Measurements from ENCODE around the gene CFAP57. TPM values are rescaled to one million over a fixed set of nuclear protein-coding genes. Genes with fewer than 3 reads are reported as not detected.
"Not testable (repeated sequence)": the region's sequence is repeated elsewhere in the genome, so short reads cannot be mapped to it uniquely, and the experiment has no call there.

CFAP57 gene
- total RNA-seq, 1 experiment from 2014 or later: 0.23 TPM

GRCh38 chr1:43206600-43207228 is 34.6 kb downstream of the CFAP57 start:
- BruUV-seq (replicated peaks): no TSS peak
- Histone ChIP-seq H3K36me3 (ENCODE audit: control insufficient read depth, insufficient read depth, low read length) (no peaks in the 10 kb centered on the region), H3K27me3 (replicated peaks; ENCODE audit: control insufficient read depth, insufficient read depth, low read length) (no peaks in the 10 kb centered on the region), H3K4me3 (ENCODE audit: low read depth, low read length) (no peak overlapping the region), H3K4me1 (peaks cover 32% of the 10 kb centered on the region), H3K9me3 (peaks cover 29% of the 10 kb centered on the region)
- peak overlapping the region; percentile 53 for H3K4me3 Mint-ChIP-seq (ENCODE audit: unreplicated experiment)
- H3K4me1 Mint-ChIP-seq (ENCODE audit: low read depth, unreplicated experiment): no peaks in the 10 kb centered on the region
- peak; percentile 89 to 95 for DNase-seq
- CTCF ChIA-PET: interaction anchor here (0.6 to 2.1 kb wide), 6 partner anchors 20 to 318 kb away, joined by 3 to 7 read pairs (median 4); partner anchors contain the start of genes C1orf210, CFAP57 and EBNA1BP2
- peaks cover 22% of the 10 kb centered on the region for H3K36me3 Mint-ChIP-seq (ENCODE audit: insufficient read depth, unreplicated experiment)
- H3K27ac Mint-ChIP-seq (ENCODE audit: unreplicated experiment): peak overlapping the region; percentile 93
- intact Hi-C loops (cut with micrococcal nuclease; ENCODE audit: unreplicated experiment): loop anchor here (1.0 kb wide), 1 partner anchor 34 kb away; the partner anchor contains the start of genes CFAP57 and EBNA1BP2
- POLR2A ChIA-PET: interaction anchor here (0.7 to 2.0 kb wide), 8 partner anchors 9 to 361 kb away, joined by 3 to 17 read pairs (median 6); partner anchors contain the start of genes C1orf210, CFAP57, EBNA1BP2 and ELOVL1
- TF ChIP-seq CTCF (IDR thresholded peaks at IDR 0.05; ENCODE audit: insufficient read depth in 1 of 2, low read depth in 1 of 2, low read length in 1 of 2, severe bottlenecking in 1 of 2, unreplicated experiment in 1 of 2): no peak
- no peaks in the 10 kb centered on the region for H3K27me3 Mint-ChIP-seq (ENCODE audit: insufficient read depth, unreplicated experiment)
- H3K9me3 Mint-ChIP-seq (ENCODE audit: unreplicated experiment): no peaks in the 10 kb centered on the region

DNA sequence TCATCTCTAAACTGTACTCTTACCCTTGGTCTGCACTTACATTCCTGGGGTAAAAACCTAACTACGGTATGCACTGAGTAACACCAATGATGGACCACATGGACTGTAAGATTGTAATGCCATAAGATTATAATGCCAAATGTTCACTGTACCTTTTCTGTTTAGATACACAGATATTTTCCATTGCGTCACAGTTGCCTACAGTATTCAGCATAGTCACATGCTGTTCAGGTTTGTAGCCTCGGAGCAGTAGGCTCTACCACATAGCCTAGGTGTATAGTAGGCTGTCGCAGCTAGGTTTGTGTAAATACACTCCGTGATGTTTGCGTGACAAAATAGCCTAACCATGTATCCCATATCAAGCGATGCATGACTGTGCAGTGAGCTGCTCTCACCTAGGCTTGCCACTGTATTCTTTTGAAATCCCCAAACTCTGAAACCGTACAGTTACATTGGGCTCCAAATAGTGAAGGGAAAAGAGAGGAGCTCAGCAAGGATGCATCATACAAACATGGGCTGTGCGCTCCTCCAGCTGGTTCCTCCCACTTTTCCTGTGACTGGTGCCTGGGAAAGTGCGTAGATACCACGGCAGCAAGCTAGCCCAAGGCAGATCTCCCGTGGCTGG is 35.2 kb downstream of the CFAP57 start:
- no peak for TF ChIP-seq CTCF (IDR thresholded peaks at IDR 0.05; ENCODE audit: insufficient read depth in 1 of 2, low read depth in 1 of 2, low read length in 1 of 2, severe bottlenecking in 1 of 2, unreplicated experiment in 1 of 2)
- Mint-ChIP-seq H3K9me3 (ENCODE audit: unreplicated experiment) (no peaks in the 10 kb centered on the region), H3K27ac (ENCODE audit: unreplicated experiment) (peak overlapping the region; percentile 93), H3K4me3 (ENCODE audit: unreplicated experiment) (peak overlapping the region; percentile 53), H3K4me1 (ENCODE audit: low read depth, unreplicated experiment) (no peaks in the 10 kb centered on the region), H3K27me3 (ENCODE audit: insufficient read depth, unreplicated experiment) (no peaks in the 10 kb centered on the region), H3K36me3 (ENCODE audit: insufficient read depth, unreplicated experiment) (peaks cover 22% of the 10 kb centered on the region)
- DNase-seq: peak in 1 of 2 experiments; percentile 55
- POLR2A ChIA-PET: interaction anchor here (0.6 to 2.0 kb wide), 6 partner anchors 17 to 200 kb away, joined by 3 to 17 read pairs (median 6); partner anchors contain the start of genes C1orf210, CFAP57, EBNA1BP2 and ELOVL1
- H3K36me3 ChIP-seq (ENCODE audit: control insufficient read depth, insufficient read depth, low read length): no peaks in the 10 kb centered on the region
- intact Hi-C loops (cut with micrococcal nuclease; ENCODE audit: unreplicated experiment): no loop called here
- BruUV-seq (replicated peaks): TSS peak; percentile 99
- no peak overlapping the region for H3K4me3 ChIP-seq (ENCODE audit: low read depth, low read length)
- peaks cover 24% of the 10 kb centered on the region for H3K9me3 ChIP-seq
- CTCF ChIA-PET: interaction anchor here (1.0 to 2.1 kb wide), 5 partner anchors 19 to 207 kb away, joined by 3 to 7 read pairs (median 5); partner anchors contain the start of genes C1orf210, CFAP57 and EBNA1BP2
- H3K4me1 ChIP-seq: peaks cover 32% of the 10 kb centered on the region
- H3K27me3 ChIP-seq (replicated peaks; ENCODE audit: control insufficient read depth, insufficient read depth, low read length): no peaks in the 10 kb centered on the region

GRCh38 chr1:43208277-43208676 is 36.1 kb downstream of the CFAP57 start:
- peaks cover 24% of the 10 kb centered on the region for H3K9me3 ChIP-seq
- H3K36me3 Mint-ChIP-seq (ENCODE audit: insufficient read depth, unreplicated experiment): peaks cover 22% of the 10 kb centered on the region
- BruUV-seq (replicated peaks); intact Hi-C loops (cut with micrococcal nuclease; ENCODE audit: unreplicated experiment); H3K27ac Mint-ChIP-seq (ENCODE audit: unreplicated experiment); H3K4me3 ChIP-seq (ENCODE audit: low read depth, low read length); H3K36me3 ChIP-seq (ENCODE audit: control insufficient read depth, insufficient read depth, low read length); H3K27me3 Mint-ChIP-seq (ENCODE audit: insufficient read depth, unreplicated experiment); DNase-seq; H3K4me1 Mint-ChIP-seq (ENCODE audit: low read depth, unreplicated experiment); CTCF ChIA-PET; H3K4me3 Mint-ChIP-seq (ENCODE audit: unreplicated experiment); H3K9me3 Mint-ChIP-seq (ENCODE audit: unreplicated experiment); H3K27me3 ChIP-seq (replicated peaks; ENCODE audit: control insufficient read depth, insufficient read depth, low read length); POLR2A ChIA-PET: not testable (repeated sequence)
- H3K4me1 ChIP-seq: peaks cover 32% of the 10 kb centered on the region
